HEK293 (cell line): ENCODE data around the gene MYO5B.

Experiments
- ZNF560 ChIP-seq: fragments of 450-650 bp; formaldehyde crosslinking; IDR thresholded peaks from 2 replicates; pipeline ENCODE4 v1.5.1; 2017; ENCODE audit warnings: missing biosample characterization, missing genetic modification characterization, borderline replicate concordance
- TF ChIP-seq, protein P1 (sequence below): fragments of 450-650 bp; formaldehyde crosslinking; IDR thresholded peaks from 2 replicates; pipeline ENCODE4 v1.5.1; 2016; ENCODE audit warnings: missing biosample characterization, missing genetic modification characterization
- TF ChIP-seq, protein P2 (sequence below): fragments of 450-650 bp; formaldehyde crosslinking; IDR thresholded peaks from 2 replicates; pipeline ENCODE4; 2016; ENCODE audit warnings: missing biosample characterization, missing genetic modification characterization

DNA sequence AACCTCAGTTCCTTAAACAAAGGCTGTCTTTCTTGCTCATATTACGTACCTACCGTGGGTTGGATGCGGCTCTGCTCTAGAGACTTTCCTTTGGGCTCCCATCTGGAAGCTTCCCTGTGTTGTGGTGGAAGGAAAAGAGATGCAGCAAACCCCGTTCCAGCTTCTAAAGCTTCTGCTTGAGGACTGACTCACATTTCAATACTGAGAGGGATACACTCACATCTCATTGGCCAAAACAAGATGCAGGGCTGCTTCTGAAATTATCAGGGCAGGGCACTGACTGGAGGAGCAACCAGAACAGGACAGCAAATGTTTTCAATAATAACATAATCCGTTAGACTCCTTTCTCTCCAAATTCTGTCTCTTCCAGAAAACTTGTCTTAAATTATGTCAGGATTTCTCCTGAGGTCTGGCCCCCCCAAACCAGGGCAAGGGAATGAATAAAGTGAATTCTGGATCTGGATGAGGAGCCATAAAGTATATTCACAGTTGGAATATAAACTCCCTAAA is 4.5 kb upstream of the MYO5B start:
- TF ChIP-seq, protein P1, sequence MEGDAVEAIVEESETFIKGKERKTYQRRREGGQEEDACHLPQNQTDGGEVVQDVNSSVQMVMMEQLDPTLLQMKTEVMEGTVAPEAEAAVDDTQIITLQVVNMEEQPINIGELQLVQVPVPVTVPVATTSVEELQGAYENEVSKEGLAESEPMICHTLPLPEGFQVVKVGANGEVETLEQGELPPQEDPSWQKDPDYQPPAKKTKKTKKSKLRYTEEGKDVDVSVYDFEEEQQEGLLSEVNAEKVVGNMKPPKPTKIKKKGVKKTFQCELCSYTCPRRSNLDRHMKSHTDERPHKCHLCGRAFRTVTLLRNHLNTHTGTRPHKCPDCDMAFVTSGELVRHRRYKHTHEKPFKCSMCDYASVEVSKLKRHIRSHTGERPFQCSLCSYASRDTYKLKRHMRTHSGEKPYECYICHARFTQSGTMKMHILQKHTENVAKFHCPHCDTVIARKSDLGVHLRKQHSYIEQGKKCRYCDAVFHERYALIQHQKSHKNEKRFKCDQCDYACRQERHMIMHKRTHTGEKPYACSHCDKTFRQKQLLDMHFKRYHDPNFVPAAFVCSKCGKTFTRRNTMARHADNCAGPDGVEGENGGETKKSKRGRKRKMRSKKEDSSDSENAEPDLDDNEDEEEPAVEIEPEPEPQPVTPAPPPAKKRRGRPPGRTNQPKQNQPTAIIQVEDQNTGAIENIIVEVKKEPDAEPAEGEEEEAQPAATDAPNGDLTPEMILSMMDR: no peak
- TF ChIP-seq, protein P2, sequence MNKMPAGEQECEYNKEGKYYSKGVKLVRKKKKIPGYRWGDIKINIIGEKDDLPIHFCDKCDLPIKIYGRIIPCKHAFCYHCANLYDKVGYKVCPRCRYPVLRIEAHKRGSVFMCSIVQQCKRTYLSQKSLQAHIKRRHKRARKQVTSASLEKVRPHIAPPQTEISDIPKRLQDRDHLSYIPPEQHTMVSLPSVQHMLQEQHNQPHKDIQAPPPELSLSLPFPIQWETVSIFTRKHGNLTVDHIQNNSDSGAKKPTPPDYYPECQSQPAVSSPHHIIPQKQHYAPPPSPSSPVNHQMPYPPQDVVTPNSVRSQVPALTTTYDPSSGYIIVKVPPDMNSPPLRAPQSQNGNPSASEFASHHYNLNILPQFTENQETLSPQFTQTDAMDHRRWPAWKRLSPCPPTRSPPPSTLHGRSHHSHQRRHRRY (tag by site-specific recombination): no peak
- no peak for TF ChIP-seq ZNF560
